ENCODE measurements around the gene ZBTB1.
A peak's percentile ranks its signal among the peaks of the same experiment; 100 is the strongest.
"Not testable (repeated sequence)": the region's sequence is repeated elsewhere in the genome, so short reads cannot be mapped to it uniquely, and the experiment has no call there.

The ZBTB1 gene

GRCh38 chr14:64495252-64495651, 9.3 kb upstream of the ZBTB1 start:
- FAIRE-seq (no peak), DNase-seq (ENCODE audit: low spot score) (no peak)

DNA sequence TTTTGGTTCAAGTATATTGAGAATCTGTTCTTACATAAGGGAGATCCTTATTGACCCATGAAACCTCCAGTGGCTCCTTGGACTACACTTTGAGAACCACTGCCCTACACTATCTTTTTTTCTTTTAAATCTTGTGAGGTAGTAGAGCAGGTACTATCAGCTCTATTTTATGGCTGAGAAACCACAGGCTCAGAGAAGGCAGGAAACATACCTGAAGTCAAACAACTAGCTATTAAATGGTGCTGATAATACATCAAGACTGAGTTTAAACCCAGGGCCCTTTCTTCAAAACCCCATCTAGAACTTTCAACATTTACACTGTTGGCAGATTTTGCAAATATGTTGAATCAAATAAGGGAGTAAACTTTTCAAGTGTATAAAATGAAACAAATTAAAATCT, 7.8 kb upstream of the ZBTB1 start:
- DNase-seq (ENCODE audit: low spot score) (no peak), FAIRE-seq (no peak)

DNA sequence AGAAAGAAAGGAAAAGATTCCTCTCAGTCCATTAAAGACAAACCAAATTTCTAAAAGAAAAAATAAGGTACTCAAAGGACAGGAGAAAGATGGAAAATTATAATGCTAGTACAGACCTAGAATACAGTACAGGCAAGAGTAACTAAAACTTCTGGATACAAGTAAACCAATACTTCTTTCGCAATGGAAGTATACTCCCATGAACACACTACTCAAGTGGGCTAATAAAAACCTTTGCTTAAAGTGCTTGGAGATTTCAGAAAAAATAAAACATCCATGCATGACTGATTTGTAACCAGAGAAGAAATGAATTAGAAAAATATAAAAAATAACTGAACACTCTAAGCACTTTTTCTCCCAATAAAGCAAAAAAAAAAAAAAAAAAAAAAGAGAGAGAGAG, 4.5 kb upstream of the ZBTB1 start:
- no peak for DNase-seq (ENCODE audit: low spot score)
- FAIRE-seq = no peak

DNA sequence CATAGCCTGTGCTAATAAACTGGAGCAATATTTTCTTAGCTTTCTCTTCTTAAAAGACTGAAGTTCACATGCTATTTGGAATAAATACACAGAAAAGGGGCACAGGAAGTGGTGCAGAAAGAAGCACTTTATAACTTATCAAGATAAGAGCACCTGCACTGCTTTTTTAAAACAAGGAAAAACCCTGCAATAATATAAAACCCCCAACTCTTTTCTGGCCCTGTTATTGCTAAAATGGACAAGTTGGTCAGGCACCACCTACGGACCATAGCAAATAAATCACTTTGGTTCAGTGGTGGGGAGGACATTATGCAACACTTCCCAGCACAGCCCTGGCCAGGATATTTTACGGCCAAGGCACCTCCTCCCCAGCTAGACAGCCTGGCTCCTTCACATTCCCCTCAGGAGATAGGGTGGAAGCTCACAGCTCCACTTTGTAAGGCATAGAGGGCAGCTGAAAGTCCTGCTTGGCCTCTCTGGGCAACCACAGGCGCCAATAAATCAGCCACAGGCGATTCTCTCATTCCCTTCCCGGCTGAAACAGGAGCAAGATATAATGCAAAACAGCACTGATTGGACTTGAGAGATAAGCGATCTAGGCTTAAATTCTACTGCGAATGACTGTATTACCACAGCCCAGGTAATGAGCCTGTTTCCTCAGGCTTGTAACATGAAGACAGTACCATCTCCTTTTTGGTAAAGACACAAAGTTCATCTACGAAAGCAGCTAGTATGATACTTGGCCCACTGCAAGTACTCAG, 3.0 kb upstream of the ZBTB1 start:
- FAIRE-seq = peak; percentile 5
- peak; percentile 70 for DNase-seq (ENCODE audit: low spot score)

DNA sequence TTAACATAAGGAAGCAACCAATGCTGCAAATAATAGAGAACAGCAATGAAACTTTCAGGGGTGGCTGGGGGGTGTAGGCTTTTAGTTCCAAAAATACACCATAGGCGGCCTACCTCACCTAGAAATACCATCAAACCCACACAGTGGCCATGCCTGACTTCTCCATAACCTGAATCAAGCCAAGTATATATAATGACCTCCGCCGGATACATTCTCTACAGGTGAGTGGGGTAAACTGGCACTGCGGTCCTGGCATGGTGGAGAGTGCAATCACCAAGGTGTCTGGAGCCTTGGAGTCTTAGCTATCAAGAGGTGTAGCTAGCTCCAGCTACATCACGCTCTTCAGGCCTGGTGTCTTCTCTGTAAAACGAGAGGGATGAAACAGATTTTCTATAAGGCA, 2.1 kb upstream of the ZBTB1 start:
- FAIRE-seq (no peak), DNase-seq (ENCODE audit: low spot score) (peak; percentile 20)

DNA sequence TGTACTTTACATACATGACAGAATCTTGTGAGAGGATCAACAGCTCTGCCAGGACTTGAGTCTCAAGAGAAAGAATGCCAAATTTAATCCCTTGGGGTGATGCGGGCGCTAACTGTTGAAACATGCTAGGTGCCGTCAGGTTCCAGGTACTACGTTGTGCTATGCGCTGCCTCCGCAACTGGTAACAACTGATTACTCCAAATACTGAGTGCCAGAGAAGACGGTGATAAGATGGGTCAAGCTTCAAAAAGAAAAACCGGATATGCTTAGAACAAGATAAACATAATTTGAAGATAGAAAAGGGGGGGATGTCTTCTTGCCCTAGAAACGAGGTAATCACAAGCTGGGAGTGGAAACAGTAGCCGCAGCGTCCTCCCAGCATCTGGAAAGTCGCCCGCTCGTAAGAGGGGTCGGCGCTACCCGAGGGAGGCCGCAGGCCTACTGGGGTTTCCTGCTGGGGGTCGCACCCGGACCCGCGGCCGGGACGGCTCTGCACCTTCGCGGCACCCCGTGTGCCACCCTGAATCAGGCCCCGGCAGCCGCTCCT, 1.6 kb upstream of the ZBTB1 start:
- DNase-seq (ENCODE audit: low spot score) (peak; percentile 25), FAIRE-seq (no peak)

- peak; percentile 96 for DNase-seq (ENCODE audit: low spot score)
- FAIRE-seq = peak; percentile 89
These were observed 898 bp upstream of the ZBTB1 start, which contains the start of gene ZBTB25 for GRCh38 chr14:64503434-64504309. ZBTB25 (minus strand) TSS chr14:64503838; CDS start chr14:64490533, 13,305 bp downstream.

DNA sequence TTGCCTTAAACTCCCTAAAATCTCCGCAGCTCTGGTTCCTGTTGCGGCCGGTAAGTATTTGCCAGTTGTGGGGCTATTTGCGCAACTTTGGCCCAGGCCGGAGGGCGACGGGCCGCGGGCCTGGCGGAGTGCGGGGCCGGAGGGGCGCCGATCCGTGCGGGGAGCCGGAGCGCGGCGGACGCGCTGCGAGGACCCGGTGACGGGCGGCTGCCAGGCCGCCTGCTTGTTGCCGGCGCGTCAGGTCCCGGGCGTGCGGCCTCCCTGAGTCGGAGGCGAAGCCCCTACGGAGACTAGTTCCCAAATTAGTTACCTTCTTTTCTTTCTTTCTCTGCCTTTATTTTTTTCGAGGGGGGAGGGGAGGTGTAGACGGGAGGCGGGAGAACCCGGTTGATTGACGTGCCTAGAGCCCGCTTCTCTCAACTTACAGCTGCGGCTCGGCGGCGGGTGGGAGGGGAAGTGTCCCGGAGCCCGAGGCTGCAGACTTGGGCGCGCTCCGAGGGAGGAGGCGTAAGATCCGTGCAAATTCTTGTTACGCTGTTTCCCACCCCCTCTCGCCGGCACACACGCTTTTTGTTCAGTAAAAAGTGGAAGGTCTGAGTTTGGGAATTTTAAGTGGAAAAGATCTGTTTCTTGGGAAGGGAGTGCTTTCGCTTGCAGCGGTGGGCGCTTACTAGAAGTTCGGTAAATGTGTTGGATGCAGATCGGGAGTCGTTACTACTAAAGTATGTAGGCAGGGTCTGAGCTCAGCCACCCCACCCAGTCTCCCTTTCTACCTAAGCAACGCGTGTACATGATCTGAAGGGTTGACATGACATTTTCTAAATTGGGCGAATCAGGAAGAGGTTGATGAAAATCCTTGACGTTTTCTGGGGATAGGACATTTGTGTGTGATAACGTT, 576 bp downstream of the ZBTB1 start:
- DNase-seq (ENCODE audit: low spot score) (peak; percentile 97), FAIRE-seq (peak; percentile 44)

- FAIRE-seq = no peak
- no peak for DNase-seq (ENCODE audit: low spot score)
These were observed 2.2 kb downstream of the ZBTB1 start for GRCh38 chr14:64506721-64507120.

GRCh38 chr14:64507376-64508156, 3.0 kb downstream of the ZBTB1 start:
- FAIRE-seq (no peak), DNase-seq (ENCODE audit: low spot score) (peak; percentile 27)

GRCh38 chr14:64508215-64508776, 3.7 kb downstream of the ZBTB1 start:
- DNase-seq (ENCODE audit: low spot score) (no peak), FAIRE-seq (no peak)

- FAIRE-seq = peak; percentile 55
These were observed 4.5 kb downstream of the ZBTB1 start for GRCh38 chr14:64509036-64509435.

DNA sequence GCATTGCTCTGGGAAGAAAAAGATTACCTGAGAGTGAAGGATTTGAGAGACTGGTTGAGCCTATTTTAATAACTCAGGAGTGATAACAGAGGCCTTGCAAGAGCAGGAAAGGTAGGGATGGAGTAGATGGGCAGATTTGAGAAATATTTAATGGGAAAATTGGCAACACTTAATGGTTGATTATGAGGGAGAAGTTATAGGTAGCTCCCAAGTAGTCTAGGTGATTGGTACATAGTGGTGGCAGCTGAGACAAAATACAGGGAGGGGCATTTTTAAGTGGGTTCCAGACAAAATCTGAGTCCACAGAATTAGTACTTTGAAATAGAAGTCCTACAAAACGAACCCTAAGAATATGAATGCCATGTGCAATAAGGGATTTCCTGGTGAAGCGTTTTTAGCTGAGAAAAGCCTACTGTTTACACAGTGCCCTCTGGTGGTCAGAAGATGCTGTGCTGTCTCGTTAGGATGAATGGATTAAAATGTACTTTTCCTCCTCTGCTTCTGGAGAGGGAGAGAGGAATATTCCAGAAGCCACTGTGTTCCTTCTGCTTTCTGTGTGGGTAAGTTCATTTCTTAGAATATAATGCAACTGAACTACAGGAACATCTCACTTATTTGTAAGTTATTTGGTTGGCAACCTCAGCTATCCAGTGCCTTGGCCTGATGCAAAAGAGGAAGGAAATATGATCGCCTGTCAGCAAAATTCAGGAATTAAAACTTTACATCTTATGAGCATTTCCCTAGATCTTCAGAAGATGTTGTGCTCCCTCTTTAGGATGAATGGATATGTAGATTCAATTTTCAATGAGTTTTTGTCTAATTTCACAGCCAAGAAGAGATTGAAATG, 6.5 kb downstream of the ZBTB1 start:
- DNase-seq (ENCODE audit: low spot score) (peak; percentile 75), FAIRE-seq (peak; percentile 90)

More at GRCh38 chr14:64509036-64509435, 4.5 kb downstream of the ZBTB1 start:
- no peak for DNase-seq (ENCODE audit: low spot score)

GRCh38 chr14:64513271-64513670, 8.7 kb downstream of the ZBTB1 start:
- DNase-seq (ENCODE audit: low spot score) (no peak), FAIRE-seq (no peak)

DNA sequence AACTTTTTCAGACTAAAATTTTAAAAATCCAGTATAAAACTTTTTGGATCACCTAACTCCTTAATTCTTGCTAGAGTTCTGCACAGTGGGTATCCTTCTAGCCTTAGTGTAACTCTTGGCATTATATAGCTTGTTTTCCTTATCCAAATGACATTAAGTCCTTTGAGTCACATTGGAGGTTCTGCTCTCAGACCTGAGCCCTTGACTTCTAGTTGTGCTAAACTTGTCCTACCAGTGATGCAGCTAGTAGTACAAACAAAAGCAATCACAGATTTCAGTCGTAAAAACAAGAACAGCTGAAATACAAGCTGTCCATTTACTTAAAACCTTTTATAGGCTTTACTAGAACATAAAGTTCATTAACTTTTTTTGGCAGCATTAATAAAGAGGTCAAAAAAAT, 10.5 kb downstream of the ZBTB1 start:
- DNase-seq (ENCODE audit: low spot score) (no peak), FAIRE-seq (no peak)

DNA sequence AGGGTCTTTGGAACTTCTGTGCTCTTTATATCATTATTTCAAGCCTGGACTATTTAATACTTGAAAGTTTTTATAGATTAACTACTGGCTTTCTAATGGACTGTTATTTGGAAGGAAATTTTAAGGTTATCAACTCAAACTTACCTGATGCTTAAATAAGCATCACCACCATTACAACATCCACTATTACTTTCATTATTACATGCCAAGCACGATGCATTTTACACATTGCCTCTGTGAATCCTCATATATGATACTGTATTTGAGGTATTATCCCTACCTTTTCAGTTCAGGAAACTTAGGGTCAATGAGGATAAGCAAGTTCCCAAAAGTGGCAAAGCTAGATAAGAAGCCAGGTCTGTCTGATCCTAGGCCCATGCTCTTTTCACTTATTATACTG, 12.4 kb downstream of the ZBTB1 start:
- DNase-seq (ENCODE audit: low spot score) (no peak), FAIRE-seq (peak; percentile 66)

DNA sequence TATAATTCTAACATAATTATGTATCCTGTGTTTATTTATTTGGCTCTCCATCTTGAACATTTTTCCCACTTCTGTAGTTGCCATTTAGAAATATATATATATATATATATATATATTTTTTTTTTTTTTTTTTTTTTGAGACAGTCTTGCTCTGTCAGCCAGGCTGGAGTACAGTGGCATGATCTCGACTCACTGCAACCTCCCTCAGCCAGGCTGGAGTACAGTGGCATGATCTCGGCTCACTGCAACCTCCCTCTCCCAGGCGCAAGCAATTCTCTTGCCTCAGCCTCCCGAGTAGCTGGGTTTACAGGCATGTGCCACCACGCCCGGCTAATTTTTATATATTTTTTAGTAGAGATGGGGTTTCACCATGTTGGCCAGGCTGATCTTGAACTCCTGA, 13.1 kb downstream of the ZBTB1 start:
- DNase-seq (ENCODE audit: low spot score); FAIRE-seq: not testable (repeated sequence)

DNA sequence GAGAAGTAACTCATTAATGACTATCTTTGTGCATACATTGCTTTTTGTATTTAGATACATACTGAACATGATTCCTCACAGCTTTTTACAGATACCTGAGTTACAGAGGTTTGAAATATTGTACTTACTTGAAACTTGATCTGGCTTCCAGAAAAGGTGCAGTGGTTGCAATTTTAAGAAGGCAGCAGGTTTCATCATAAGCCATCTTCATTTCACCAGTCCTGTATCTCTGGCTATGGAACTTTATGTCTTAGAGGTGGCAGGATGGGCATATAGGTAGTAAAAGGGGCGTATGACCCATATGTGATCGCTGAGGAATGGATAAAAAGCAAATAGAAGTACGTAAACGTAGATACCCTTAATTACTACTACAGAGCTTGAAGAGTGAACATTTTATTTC, 13.7 kb downstream of the ZBTB1 start:
- no peak for DNase-seq (ENCODE audit: low spot score)

DNA sequence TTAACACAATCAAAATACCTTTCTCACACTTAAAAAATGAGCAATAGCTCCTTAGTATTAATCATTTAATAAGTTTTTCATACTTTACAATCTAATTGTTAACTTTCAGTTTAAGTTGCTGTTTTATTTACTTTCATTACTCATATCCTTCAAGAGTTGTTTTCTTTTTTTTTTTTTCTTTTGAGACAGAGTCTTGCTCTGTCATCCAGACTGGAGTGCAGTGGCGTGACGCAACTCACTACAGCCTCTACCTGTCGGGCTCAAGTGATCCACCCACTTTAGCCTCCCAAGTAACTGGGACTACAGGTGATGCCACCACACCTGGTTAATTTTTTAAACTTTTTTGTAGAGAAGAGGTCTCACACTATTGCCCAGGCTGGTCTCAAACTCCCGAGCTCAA, 16.1 kb downstream of the ZBTB1 start:
- FAIRE-seq (no peak), DNase-seq (ENCODE audit: low spot score) (no peak)

More for the DNA sequence above, 13.7 kb downstream of the ZBTB1 start:
- peak; percentile 52 for FAIRE-seq

Measured in urothelium cell line (cell line).